ENCODE measurements around the gene CYB5R2.
"Not testable (repeated sequence)": the region's sequence is repeated elsewhere in the genome, so short reads cannot be mapped to it uniquely, and the experiment has no call there.

The CYB5R2 gene

DNA sequence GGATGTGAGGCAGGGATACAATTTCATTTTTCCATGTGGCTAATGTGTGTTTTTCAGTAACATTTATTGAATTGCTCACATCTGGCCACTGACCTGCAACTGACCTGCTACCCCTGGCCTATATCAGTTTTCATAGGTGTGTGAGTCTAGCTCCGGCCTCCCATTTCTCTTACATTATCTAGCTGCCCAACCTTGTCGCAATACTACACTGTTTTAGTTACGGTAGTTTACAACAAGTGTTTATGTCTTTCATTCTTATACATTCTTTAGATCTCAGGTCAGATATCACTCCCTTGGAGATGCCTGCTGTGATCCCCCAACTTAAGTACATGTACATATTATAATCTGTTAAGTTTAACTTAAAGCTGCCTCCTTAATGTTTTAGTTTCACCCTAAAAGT is 2.3 kb upstream of the CYB5R2 start:
- no peak overlapping the region for H3K4me3 Mint-ChIP-seq
- no peak for ATAC-seq
- no peak overlapping the region for H3K27ac Mint-ChIP-seq
- H3K9me3 Mint-ChIP-seq = no peaks in the 10 kb centered on the region
- no peak for DNase-seq (ENCODE audit: low spot score in 2 of 2)
- H3K36me3 Mint-ChIP-seq = no peaks in the 10 kb centered on the region
- peaks cover 19% of the 10 kb centered on the region for H3K4me1 Mint-ChIP-seq

DNA sequence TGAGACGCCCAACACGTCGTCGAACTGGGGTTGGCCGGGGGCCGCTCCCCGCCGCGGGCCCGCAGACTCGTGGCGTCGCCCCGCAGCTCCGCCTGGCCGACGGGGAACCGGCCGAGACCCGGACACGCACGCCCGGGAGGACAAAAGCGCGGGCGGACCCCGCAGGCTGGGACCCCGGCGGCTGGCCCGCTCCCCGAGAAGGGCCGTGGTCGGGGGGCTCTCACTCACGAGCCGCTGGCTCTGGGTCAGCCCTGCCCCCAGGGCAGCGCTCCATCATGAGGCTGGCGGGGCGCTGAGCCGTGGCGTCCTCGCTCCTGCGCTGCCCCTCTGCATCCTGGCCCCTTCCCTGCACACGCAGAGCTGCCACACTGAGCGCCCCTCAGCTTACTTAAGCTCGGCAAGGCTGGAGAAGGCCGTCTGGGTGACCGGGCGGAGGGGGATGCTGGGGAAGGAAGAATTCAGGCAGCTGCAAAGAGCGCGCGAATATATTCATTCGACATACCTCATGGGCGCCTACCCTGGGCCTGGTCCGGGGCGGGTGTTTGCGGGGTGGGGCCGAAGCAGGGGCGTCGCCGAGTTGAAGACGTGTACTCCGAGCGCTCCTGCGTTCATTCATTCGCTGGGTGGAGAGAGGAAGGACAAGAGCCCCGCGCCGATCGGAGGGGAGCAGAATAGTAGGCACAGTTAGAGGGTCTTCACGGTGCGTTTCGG is 579 bp upstream of the CYB5R2 start:
- peaks cover 19% of the 10 kb centered on the region for H3K4me1 Mint-ChIP-seq
- no peaks in the 10 kb centered on the region for H3K36me3 Mint-ChIP-seq
- H3K4me3 Mint-ChIP-seq = peak overlapping the region; percentile 67
- H3K27ac Mint-ChIP-seq = no peak overlapping the region
- no peaks in the 10 kb centered on the region for H3K9me3 Mint-ChIP-seq
- ATAC-seq = peak; percentile 68
- DNase-seq (ENCODE audit: low spot score in 2 of 2) = no peak

DNA sequence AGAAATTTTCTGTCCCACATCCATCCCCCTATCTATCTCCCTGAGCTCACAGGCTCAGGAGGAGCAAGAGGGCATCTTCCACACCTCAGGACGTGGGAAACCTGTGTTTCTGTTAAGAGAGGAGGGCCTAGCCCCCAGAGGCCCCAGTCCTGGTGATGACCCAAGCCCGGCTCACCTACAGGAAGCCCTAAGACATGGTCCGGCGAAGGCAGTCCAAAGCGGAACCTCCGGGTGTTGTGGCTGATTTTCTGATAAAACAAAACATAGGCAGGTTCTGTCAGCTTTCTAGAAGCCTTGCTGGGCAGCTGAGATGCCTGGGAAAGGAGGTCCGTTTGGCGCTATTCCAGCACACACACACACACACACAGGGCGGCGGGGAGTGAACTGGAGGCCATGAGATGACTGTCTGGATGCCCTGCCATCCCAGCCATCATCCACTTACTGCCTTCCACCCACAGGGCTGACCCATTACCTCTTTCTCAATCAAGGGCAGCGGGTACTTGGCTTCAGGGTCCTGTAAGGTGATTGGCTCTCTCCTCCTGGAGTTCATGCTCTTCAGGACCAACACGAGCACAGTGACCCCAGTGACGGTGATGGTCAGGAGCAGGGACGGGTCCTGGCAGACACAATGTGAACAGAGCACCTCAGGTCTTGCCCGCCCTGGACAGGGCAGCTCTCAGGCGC is 882 bp downstream of the CYB5R2 start:
- DNase-seq (ENCODE audit: low spot score in 2 of 2) = no peak
- H3K27ac Mint-ChIP-seq = no peak overlapping the region
- peak overlapping the region; percentile 67 for H3K4me3 Mint-ChIP-seq
- H3K9me3 Mint-ChIP-seq = no peaks in the 10 kb centered on the region
- H3K4me1 Mint-ChIP-seq = peaks cover 19% of the 10 kb centered on the region
- ATAC-seq = no peak
- H3K36me3 Mint-ChIP-seq = no peaks in the 10 kb centered on the region

GRCh38 chr11:7671347-7672215 is 1.7 kb downstream of the CYB5R2 start:
- no peak overlapping the region for H3K27ac Mint-ChIP-seq
- no peak overlapping the region for H3K4me3 Mint-ChIP-seq
- H3K9me3 Mint-ChIP-seq = no peaks in the 10 kb centered on the region
- H3K36me3 Mint-ChIP-seq = no peaks in the 10 kb centered on the region
- H3K4me1 Mint-ChIP-seq = peaks cover 19% of the 10 kb centered on the region
- DNase-seq (ENCODE audit: low spot score in 2 of 2) = no peak
- peak; percentile 29 for ATAC-seq

DNA sequence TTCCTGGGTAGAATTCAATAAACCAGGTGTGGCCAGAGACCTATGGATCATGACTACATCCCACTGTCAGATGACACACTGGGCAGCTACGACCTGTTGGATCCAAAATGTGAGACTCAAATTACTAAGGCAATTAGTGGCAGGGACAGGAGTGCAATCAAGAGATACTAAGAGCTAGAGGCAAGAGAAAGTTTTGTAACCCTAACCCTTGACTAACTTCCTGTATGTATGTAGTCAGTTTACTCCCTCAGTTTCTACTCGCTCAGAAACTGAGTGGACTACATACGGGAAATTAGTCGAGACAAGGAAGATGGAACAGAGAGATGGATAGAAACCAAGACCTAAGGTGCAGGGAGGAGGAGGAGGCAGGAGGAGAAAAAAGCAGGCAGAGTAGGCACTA is 2.7 kb downstream of the CYB5R2 start:
- ATAC-seq = no peak
- H3K9me3 Mint-ChIP-seq = no peaks in the 10 kb centered on the region
- peaks cover 5% of the 10 kb centered on the region for H3K36me3 Mint-ChIP-seq
- DNase-seq (ENCODE audit: low spot score in 2 of 2) = no peak
- H3K4me3 Mint-ChIP-seq = no peak overlapping the region
- H3K4me1 Mint-ChIP-seq = peaks cover 24% of the 10 kb centered on the region
- no peak overlapping the region for H3K27ac Mint-ChIP-seq

- DNase-seq (ENCODE audit: low spot score in 2 of 2) (no peak), ATAC-seq (no peak)
- peaks cover 22% of the 10 kb centered on the region for H3K4me1 Mint-ChIP-seq
- H3K4me3 Mint-ChIP-seq = no peak overlapping the region
- no peaks in the 10 kb centered on the region for H3K9me3 Mint-ChIP-seq
- H3K27ac Mint-ChIP-seq = no peak overlapping the region
- H3K36me3 Mint-ChIP-seq = peaks cover 6% of the 10 kb centered on the region
Measured at GRCh38 chr11:7668911-7669310, 4.4 kb downstream of the CYB5R2 start.

DNA sequence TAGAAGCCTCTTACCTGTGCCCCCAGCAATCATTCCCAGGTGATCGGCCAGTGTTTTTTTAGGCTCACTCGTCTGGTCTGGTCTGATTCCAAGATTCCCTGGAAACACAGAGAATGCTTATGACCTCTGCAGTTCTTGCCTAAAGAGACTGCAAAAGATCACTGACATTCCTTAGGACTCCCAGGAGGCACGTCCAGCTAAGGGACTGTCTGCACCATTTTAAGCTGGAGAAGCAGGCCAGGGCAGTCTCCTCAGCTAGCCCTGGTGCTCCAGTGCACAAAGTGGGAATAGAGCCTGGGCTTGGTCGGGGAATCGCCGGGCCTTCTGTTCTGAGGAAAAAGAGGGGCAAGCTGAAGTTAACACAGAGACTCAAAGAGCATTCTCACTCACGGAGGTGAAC is 4.8 kb downstream of the CYB5R2 start:
- H3K27ac Mint-ChIP-seq = peak overlapping the region; percentile 45
- no peaks in the 10 kb centered on the region for H3K9me3 Mint-ChIP-seq
- peaks cover 20% of the 10 kb centered on the region for H3K4me1 Mint-ChIP-seq
- DNase-seq (ENCODE audit: low spot score in 2 of 2) (peak in 1 of 2 donors; percentile 25), ATAC-seq (no peak)
- peaks cover 6% of the 10 kb centered on the region for H3K36me3 Mint-ChIP-seq
- no peak overlapping the region for H3K4me3 Mint-ChIP-seq

- H3K4me1 Mint-ChIP-seq = peaks cover 14% of the 10 kb centered on the region
- DNase-seq (ENCODE audit: low spot score in 2 of 2) (no peak), ATAC-seq (no peak)
- H3K4me3 Mint-ChIP-seq = no peak overlapping the region
- no peaks in the 10 kb centered on the region for H3K9me3 Mint-ChIP-seq
- H3K36me3 Mint-ChIP-seq = peaks cover 6% of the 10 kb centered on the region
- no peak overlapping the region for H3K27ac Mint-ChIP-seq
Measured at GRCh38 chr11:7667460-7667859, 5.8 kb downstream of the CYB5R2 start.

GRCh38 chr11:7666292-7666866 is 6.9 kb downstream of the CYB5R2 start:
- Mint-ChIP-seq H3K9me3 (no peaks in the 10 kb centered on the region), H3K36me3 (peaks cover 6% of the 10 kb centered on the region), H3K4me1 (peaks cover 9% of the 10 kb centered on the region), H3K4me3 (no peak overlapping the region), H3K27ac (no peak overlapping the region)
- ATAC-seq = no peak
- DNase-seq (ENCODE audit: low spot score in 2 of 2) = peak in 1 of 2 donors; percentile 34

GRCh38 chr11:7665473-7666291 is 7.6 kb downstream of the CYB5R2 start:
- Mint-ChIP-seq H3K9me3 (no peaks in the 10 kb centered on the region), H3K27ac (no peak overlapping the region), H3K36me3 (peaks cover 6% of the 10 kb centered on the region), H3K4me3 (no peak overlapping the region), H3K4me1 (peaks cover 9% of the 10 kb centered on the region)
- ATAC-seq = peak; percentile 95
- DNase-seq (ENCODE audit: low spot score in 2 of 2) = peak; percentile 73 to 85

DNA sequence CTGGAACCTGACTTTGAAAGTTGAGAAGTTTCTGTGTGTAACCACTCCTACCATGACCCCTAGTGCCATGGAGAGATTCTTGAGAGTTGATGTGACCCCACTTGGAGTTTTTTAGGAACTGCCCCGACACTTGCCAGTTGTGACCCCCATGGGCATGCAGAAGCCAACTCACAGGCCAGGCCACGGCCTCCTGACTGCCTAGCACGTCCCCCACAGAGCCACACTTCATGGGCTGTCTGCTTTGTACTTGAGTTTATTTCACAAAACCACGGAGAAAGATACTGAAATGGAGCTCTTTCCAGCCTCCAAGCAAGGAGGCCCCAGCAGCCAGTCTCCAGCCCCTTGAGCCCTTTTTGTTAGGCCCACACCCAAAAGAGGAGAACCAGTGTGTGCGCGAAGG is 8.4 kb downstream of the CYB5R2 start:
- no peak overlapping the region for H3K4me3 Mint-ChIP-seq
- H3K36me3 Mint-ChIP-seq = peaks cover 6% of the 10 kb centered on the region
- peaks cover 9% of the 10 kb centered on the region for H3K4me1 Mint-ChIP-seq
- no peaks in the 10 kb centered on the region for H3K9me3 Mint-ChIP-seq
- peak in 1 of 2 donors; percentile 33 for DNase-seq (ENCODE audit: low spot score in 2 of 2)
- ATAC-seq = no peak
- H3K27ac Mint-ChIP-seq = no peak overlapping the region

DNA sequence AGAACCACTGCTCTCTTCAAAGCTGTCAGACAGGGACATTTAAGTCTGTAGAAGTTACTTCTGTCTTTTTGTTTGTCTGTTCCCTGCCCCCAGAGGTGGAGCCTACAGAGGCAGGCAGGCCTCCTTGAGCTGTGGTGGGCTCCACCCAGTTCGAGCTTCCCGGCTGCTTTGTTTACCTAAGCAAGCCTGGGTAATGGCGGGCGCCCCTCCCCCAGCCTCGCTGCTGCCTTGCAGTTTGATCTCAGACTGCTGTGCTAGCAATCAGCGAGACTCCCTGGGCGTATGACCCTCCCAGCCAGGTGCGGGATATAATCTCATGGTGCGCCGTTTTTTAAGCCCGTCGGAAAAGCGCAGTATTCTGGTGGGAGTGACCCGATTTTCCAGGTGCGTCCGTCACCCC is 9.8 kb downstream of the CYB5R2 start:
- H3K27ac Mint-ChIP-seq, ATAC-seq, H3K9me3 Mint-ChIP-seq: not testable (repeated sequence)

GRCh38 chr11:7657306-7658025 is 15.8 kb downstream of the CYB5R2 start:
- Mint-ChIP-seq H3K9me3 (no peaks in the 10 kb centered on the region), H3K4me3 (no peak overlapping the region), H3K27ac (no peak overlapping the region), H3K36me3 (no peaks in the 10 kb centered on the region), H3K4me1 (no peaks in the 10 kb centered on the region)
- ATAC-seq (peak; percentile 66), DNase-seq (ENCODE audit: low spot score in 2 of 2) (no peak)

More for the DNA sequence above, 9.8 kb downstream of the CYB5R2 start:
- not testable (repeated sequence) for H3K4me1 Mint-ChIP-seq; DNase-seq (ENCODE audit: low spot score in 2 of 2); H3K4me3 Mint-ChIP-seq; H3K36me3 Mint-ChIP-seq

- H3K9me3 Mint-ChIP-seq = no peaks in the 10 kb centered on the region
- ATAC-seq = peak; percentile 25
- H3K4me3 Mint-ChIP-seq = no peak overlapping the region
- no peak for DNase-seq (ENCODE audit: low spot score in 2 of 2)
- no peaks in the 10 kb centered on the region for H3K4me1 Mint-ChIP-seq
- no peaks in the 10 kb centered on the region for H3K36me3 Mint-ChIP-seq
- no peak overlapping the region for H3K27ac Mint-ChIP-seq
Measured at GRCh38 chr11:7656704-7657103, 16.6 kb downstream of the CYB5R2 start.

Measured in stimulated activated effector memory CD8-positive, alpha-beta T cell treated with anti-CD3 and anti-CD28 coated beads, Interleukin-12 subunit alpha, Interleukin-12 subunit beta, amount 100 ng/mL, for 72 hours (primary cell).